ENCODE results near the gene MCM10. TPM values are rescaled to one million over a fixed set of nuclear protein-coding genes. Genes with fewer than 3 reads are reported as not detected.

Gene MCM10
- total and polyA plus RNA-seq, 9 of the 15 experiments (the other 6 are each of a cell fraction or from before 2014, with no cell fraction given), result 10.4 to 68.1 (median 48.0) TPM

DNA sequence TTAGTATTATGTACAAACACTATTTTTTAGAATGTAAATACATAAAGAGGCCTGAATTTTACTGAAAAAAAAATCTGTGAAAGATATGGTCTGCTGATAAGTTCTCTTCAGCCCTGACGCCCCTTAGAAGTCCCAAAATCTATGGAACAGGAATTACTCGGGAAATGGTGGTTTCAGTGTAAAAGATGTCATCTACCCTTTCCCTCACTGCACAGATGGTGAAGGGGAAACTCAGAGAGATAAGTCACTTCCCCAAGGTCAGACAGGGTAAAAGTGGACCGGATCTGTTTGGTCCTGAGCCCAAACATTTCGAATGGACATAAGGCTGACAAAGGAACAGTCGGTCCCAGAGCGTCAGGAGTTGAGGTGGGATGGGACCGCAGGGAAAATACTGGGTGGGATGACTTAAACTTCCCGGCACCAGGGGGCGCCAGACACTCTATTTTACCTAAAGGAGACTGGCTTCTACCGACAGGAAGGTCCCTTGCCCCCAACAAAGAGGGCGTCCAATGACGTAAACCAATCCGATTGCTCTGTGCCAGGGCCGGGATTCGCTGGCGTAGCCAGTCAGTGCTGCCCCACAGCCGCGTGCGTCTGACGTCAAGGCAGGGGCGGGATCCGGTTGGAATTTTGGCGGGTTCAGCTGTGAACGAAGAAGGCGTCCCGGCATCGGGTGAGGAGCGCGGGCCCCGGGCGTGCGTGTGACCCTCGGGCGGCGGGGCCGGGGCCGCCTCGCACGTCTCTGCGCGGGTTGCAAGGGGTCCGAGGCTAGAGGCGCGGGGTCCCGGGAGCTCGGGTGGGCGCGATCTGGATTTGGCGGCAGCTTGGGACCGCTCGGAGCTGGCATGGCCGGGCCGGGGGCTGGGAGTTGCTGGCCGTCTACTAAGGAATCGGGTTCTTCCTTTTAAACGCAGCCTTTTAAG lies at the start of gene MCM10 (continued):
- TF ChIP-seq, protein P1, sequence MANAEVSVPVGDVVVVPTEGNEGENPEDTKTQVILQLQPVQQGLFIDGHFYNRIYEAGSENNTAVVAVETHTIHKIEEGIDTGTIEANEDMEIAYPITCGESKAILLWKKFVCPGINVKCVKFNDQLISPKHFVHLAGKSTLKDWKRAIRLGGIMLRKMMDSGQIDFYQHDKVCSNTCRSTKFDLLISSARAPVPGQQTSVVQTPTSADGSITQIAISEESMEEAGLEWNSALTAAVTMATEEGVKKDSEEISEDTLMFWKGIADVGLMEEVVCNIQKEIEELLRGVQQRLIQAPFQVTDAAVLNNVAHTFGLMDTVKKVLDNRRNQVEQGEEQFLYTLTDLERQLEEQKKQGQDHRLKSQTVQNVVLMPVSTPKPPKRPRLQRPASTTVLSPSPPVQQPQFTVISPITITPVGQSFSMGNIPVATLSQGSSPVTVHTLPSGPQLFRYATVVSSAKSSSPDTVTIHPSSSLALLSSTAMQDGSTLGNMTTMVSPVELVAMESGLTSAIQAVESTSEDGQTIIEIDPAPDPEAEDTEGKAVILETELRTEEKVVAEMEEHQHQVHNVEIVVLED (CRISPR knock-in tag; IDR thresholded peaks at IDR 0.05), result peak; percentile 96
- TF ChIP-seq, protein P2, sequence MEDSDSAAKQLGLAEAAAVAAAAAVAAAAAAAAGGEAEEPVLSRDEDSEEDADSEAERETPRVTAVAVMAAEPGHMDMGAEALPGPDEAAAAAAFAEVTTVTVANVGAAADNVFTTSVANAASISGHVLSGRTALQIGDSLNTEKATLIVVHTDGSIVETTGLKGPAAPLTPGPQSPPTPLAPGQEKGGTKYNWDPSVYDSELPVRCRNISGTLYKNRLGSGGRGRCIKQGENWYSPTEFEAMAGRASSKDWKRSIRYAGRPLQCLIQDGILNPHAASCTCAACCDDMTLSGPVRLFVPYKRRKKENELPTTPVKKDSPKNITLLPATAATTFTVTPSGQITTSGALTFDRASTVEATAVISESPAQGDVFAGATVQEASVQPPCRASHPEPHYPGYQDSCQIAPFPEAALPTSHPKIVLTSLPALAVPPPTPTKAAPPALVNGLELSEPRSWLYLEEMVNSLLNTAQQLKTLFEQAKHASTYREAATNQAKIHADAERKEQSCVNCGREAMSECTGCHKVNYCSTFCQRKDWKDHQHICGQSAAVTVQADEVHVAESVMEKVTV (CRISPR knock-in tag; IDR thresholded peaks at IDR 0.05), result peak; percentile 68
- TF ChIP-seq ESRRA (IDR thresholded peaks at IDR 0.05; ENCODE audit: borderline replicate concordance, low read depth) (peak; percentile 89), STAG1 (CRISPR knock-in tag; IDR thresholded peaks at IDR 0.05; ENCODE audit: borderline replicate concordance) (peak; percentile 33; the same call in 1 of the 2 replicates)

DNA sequence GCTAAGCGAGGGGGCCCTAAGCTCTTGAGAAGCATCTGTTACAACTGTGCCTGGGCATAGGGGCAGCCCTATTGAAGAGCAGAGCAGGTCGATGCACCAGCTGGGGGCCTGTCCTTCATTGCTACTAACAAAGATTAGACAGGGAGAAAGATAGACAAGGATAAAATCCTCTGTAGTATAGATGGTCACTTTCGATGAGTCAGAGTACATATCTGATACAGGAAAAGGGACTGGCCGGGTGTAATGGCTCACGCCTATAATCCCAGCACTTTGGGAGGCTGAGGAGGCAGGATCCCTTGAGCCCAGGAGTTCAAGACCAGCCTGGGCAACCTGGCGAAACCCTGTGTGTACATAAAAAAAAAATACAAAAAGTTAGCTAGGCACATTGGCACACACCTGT lies 47.8 kb upstream of the MCM10 start:
- in situ Hi-C loops (cut with MboI) (no loop called here), intact Hi-C loops (cut with micrococcal nuclease) (no loop called here)
- Histone ChIP-seq H3K27ac (ENCODE audit: extremely low read depth, low read depth, low read length) (no peak overlapping the region), H3K4me1 (replicated peaks in 1 of 2; ENCODE audit: control insufficient read depth in 2 of 2, insufficient read depth in 2 of 2, low read length in 2 of 2) (peaks cover 0 to 23% of the 10 kb centered on the region in 2 experiments; a peak in 3 of 5 replicates), H3K4me2 (ENCODE audit: insufficient read depth, low read length) (no peak overlapping the region), H2AFZ (ENCODE audit: low read depth, low read length) (no peak overlapping the region), H3K27me3 (ENCODE audit: control insufficient read depth in 2 of 2, insufficient read depth in 2 of 2, low read length in 2 of 2) (no peaks in the 10 kb centered on the region), H3K36me3 (ENCODE audit: control insufficient read depth, insufficient read depth, low read length) (no peaks in the 10 kb centered on the region), H3K9ac (ENCODE audit: insufficient read depth in 1 of 2, low read depth in 2 of 2, low read length in 2 of 2) (no peak overlapping the region), H4K20me1 (replicated peaks; ENCODE audit: control insufficient read depth, insufficient read depth, low read length) (no peaks in the 10 kb centered on the region), H3K9me3 (replicated peaks; ENCODE audit: control insufficient read depth, insufficient read depth, low read depth, low read length) (no peaks in the 10 kb centered on the region), H3K9me1 (ENCODE audit: control insufficient read depth, insufficient read depth, low read length) (no peaks in the 10 kb centered on the region), H3K4me3 (no peak overlapping the region), H3K79me2 (ENCODE audit: control insufficient read depth, insufficient read depth, low read length) (no peaks in the 10 kb centered on the region)
- ChIA-PET POLR2A (interaction anchor here (1.1 to 1.2 kb wide), 2 partner anchors 29 to 40 kb away, joined by 3 to 4 read pairs; no protein-coding TSS in a partner anchor), CTCF (ENCODE audit: low intra/inter-chr PET ratio) (no interaction called here)
- peak; percentile 34; the same call in 1 of the 2 replicates for TF ChIP-seq JUN (IDR thresholded peaks at IDR 0.05; ENCODE audit: borderline replicate concordance, low read depth, low read length)
- TF ChIP-seq JUN (CRISPR knock-in tag; IDR thresholded peaks at IDR 0.05; ENCODE audit: borderline replicate concordance), result no peak
- peak; percentile 85 for TF ChIP-seq FOSL1 (tag; conservative IDR thresholded peaks at IDR 0.05)
- 0 out of 2 replicates have a peak, but pooled peaks have one; percentile 17 for TF ChIP-seq CTBP1 (IDR thresholded peaks at IDR 0.05; ENCODE audit: borderline replicate concordance)
- TF ChIP-seq ZNF3 (CRISPR knock-in tag; IDR thresholded peaks at IDR 0.05), result no peak
- peak; percentile 30; the same call in 1 of the 2 replicates for TF ChIP-seq SMARCA4 (IDR thresholded peaks at IDR 0.05)
- TF ChIP-seq, protein P3, sequence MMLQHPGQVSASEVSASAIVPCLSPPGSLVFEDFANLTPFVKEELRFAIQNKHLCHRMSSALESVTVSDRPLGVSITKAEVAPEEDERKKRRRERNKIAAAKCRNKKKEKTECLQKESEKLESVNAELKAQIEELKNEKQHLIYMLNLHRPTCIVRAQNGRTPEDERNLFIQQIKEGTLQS (IDR thresholded peaks at IDR 0.05), result peak; percentile 23; the same call in 1 of the 2 replicates
- TF ChIP-seq, protein P3 (CRISPR knock-in tag; conservative IDR thresholded peaks at IDR 0.05), result no peak
- no peak for TF ChIP-seq SOX6 (IDR thresholded peaks at IDR 0.05)
- TF ChIP-seq JUND (IDR thresholded peaks at IDR 0.05; ENCODE audit: borderline replicate concordance, low read depth, low read length), result peak; percentile 59
- peak; percentile 76; the same call in 1 of the 3 replicates for TF ChIP-seq JUND (tag; IDR thresholded peaks at IDR 0.05; ENCODE audit: borderline replicate concordance, low read depth, low read length)
- no peak for TF ChIP-seq NFYB (IDR thresholded peaks at IDR 0.05; ENCODE audit: extremely low read depth, insufficient read length)
- ATAC-seq (peak; percentile 31; the same call in 2 of the 3 replicates), FAIRE-seq (peak; percentile 46), DNase-seq (ENCODE audit: extremely low read depth in 1 of 4, low spot score in 3 of 4) (no peak)
- WGBS (ENCODE audit: insufficient coverage, low coverage, missing lambda C conversion rate), result 8% methylated on average over 6 of the region's 6 CpGs
- BruUV-seq (replicated peaks), result no TSS peak

Data from K562 (cell line).